Measurements from ENCODE around the gene SMYD3.

SMYD3 gene

GRCh38 chr1:246532519-246532918 lies 25.4 kb upstream of the SMYD3 start:
- H3K4me1 ChIP-seq (ENCODE audit: control insufficient read depth in 1 of 2, insufficient read depth in 2 of 2, low read length in 2 of 2): no peaks in the 10 kb centered on the region

DNA sequence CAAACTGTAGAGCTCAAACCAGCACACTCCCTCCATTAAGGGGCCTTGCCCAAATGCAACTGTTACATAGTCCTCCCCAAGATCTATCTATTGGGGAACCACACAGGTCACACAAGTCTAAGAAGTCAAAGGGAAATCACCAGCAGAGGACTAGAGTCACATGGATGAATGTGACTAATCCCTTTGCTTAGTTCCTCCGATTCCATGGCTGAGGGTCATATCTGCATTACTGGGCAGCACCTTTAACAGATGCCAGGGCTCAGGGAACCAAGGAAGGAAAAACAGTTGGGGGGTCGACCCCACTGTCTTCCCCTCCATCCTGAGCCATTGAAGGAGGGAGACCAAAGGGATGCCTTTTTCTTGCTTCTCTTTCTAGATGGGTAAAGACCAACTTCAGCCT lies 23.4 kb upstream of the SMYD3 start:
- no peaks in the 10 kb centered on the region for H3K4me1 ChIP-seq (ENCODE audit: control insufficient read depth in 1 of 2, insufficient read depth in 2 of 2, low read length in 2 of 2)
- H3K4me3 ChIP-seq (ENCODE audit: low read depth in 1 of 2, low read length in 2 of 2): no peak overlapping the region
- H3K27ac ChIP-seq (ENCODE audit: low read length): no peak overlapping the region
- no peaks in the 10 kb centered on the region for H3K36me3 ChIP-seq (ENCODE audit: control insufficient read depth in 1 of 2, insufficient read depth in 2 of 2, low read length in 2 of 2)
- no peaks in the 10 kb centered on the region for H3K27me3 ChIP-seq (ENCODE audit: low read depth, low read length)
- H3K9me3 ChIP-seq (ENCODE audit: control insufficient read depth in 1 of 2, low read length in 2 of 2): peaks cover 6 to 12% of the 10 kb centered on the region in 2 donors

More at GRCh38 chr1:246532519-246532918, 25.4 kb upstream of the SMYD3 start:
- Histone ChIP-seq H3K9me3 (ENCODE audit: control insufficient read depth in 1 of 2, low read length in 2 of 2) (peaks cover 6 to 12% of the 10 kb centered on the region in 2 donors), H3K27ac (ENCODE audit: low read length) (no peak overlapping the region), H3K36me3 (ENCODE audit: control insufficient read depth in 1 of 2, insufficient read depth in 2 of 2, low read length in 2 of 2) (no peaks in the 10 kb centered on the region), H3K27me3 (ENCODE audit: low read depth, low read length) (no peaks in the 10 kb centered on the region), H3K4me3 (ENCODE audit: low read depth in 1 of 2, low read length in 2 of 2) (no peak overlapping the region)

- no peak overlapping the region for H3K27ac ChIP-seq (ENCODE audit: low read length)
Measured at GRCh38 chr1:246528933-246529731, 22.1 kb upstream of the SMYD3 start.

DNA sequence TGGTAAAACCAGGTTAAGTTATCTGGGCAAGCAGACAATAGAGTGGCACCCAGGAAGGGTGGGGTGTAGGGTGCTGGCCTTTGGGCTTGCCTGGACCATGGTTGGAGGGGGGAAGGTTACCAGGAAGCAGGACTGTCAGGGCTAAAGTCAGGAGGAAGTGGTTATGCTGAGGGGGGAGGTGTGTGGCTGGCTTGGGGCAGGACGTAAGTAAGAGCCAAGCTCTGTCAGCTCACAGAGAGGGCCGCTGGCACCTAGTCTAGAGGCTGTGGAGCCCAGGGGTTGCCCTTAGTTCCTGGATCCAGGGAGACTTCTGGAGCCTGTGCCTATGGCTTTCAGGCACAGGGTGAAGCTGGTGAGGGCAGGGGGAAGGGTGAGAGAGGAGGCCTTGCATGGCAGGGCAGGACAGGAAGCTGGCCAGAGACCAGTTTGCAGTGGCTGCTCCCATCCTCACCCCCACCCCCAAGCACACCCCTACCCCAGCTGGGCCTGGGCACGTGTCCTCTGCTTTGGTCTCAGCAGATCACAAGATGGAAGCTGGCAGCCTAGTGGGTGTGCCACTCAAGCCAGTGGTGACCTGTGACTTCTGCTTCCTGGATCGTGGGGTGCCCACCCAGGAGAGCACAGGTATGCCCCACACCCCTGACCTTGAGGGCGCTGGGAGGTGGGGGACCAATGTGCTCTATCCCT lies 20.5 kb upstream of the SMYD3 start:
- no peaks in the 10 kb centered on the region for H3K36me3 ChIP-seq (ENCODE audit: control insufficient read depth in 1 of 2, insufficient read depth in 2 of 2, low read length in 2 of 2)
- H3K4me1 ChIP-seq (ENCODE audit: control insufficient read depth in 1 of 2, insufficient read depth in 2 of 2, low read length in 2 of 2): no peaks in the 10 kb centered on the region
- no peaks in the 10 kb centered on the region for H3K27me3 ChIP-seq (ENCODE audit: low read depth, low read length)
- H3K4me3 ChIP-seq (ENCODE audit: low read depth in 1 of 2, low read length in 2 of 2): no peak overlapping the region
- H3K9me3 ChIP-seq (ENCODE audit: control insufficient read depth in 1 of 2, low read length in 2 of 2): peaks cover 6 to 12% of the 10 kb centered on the region in 2 donors
- no peak overlapping the region for H3K27ac ChIP-seq (ENCODE audit: low read length)

More at GRCh38 chr1:246528933-246529731, 22.1 kb upstream of the SMYD3 start:
- H3K4me1 ChIP-seq (ENCODE audit: control insufficient read depth in 1 of 2, insufficient read depth in 2 of 2, low read length in 2 of 2): no peaks in the 10 kb centered on the region
- H3K36me3 ChIP-seq (ENCODE audit: control insufficient read depth in 1 of 2, insufficient read depth in 2 of 2, low read length in 2 of 2): no peaks in the 10 kb centered on the region
- H3K27me3 ChIP-seq (ENCODE audit: low read depth, low read length): no peaks in the 10 kb centered on the region
- no peak overlapping the region for H3K4me3 ChIP-seq (ENCODE audit: low read depth in 1 of 2, low read length in 2 of 2)
- peaks cover 6 to 12% of the 10 kb centered on the region in 2 donors for H3K9me3 ChIP-seq (ENCODE audit: control insufficient read depth in 1 of 2, low read length in 2 of 2)

DNA sequence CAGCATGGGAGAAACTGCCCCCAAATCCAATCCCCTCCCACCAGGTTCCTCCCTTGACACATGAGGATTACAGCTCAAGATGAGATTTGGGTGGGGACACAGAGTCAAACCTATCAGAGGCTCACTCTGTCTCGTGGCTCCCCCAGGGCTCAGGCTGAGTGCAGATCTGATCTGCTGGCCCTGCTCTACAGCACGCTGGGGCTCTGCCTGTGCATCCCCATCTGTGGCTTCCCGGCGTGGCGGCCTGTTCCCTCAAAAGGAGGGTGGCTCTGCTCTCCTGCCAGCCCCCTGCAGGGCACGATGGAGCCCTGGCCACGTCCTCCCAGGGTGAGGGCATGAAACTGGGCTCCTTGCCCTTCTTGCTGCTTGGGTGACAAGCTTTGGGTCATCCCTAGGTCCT lies 19.8 kb upstream of the SMYD3 start:
- Histone ChIP-seq H3K27ac (ENCODE audit: low read length) (no peak overlapping the region), H3K4me1 (ENCODE audit: control insufficient read depth in 1 of 2, insufficient read depth in 2 of 2, low read length in 2 of 2) (no peaks in the 10 kb centered on the region), H3K4me3 (ENCODE audit: low read depth in 1 of 2, low read length in 2 of 2) (no peak overlapping the region), H3K36me3 (ENCODE audit: control insufficient read depth in 1 of 2, insufficient read depth in 2 of 2, low read length in 2 of 2) (no peaks in the 10 kb centered on the region), H3K9me3 (ENCODE audit: control insufficient read depth in 1 of 2, low read length in 2 of 2) (peaks cover 6 to 12% of the 10 kb centered on the region in 2 donors), H3K27me3 (ENCODE audit: low read depth, low read length) (no peaks in the 10 kb centered on the region)

GRCh38 chr1:246526380-246526779 lies 19.3 kb upstream of the SMYD3 start:
- Histone ChIP-seq H3K4me1 (ENCODE audit: control insufficient read depth in 1 of 2, insufficient read depth in 2 of 2, low read length in 2 of 2) (no peaks in the 10 kb centered on the region), H3K36me3 (ENCODE audit: control insufficient read depth in 1 of 2, insufficient read depth in 2 of 2, low read length in 2 of 2) (no peaks in the 10 kb centered on the region), H3K9me3 (ENCODE audit: control insufficient read depth in 1 of 2, low read length in 2 of 2) (peaks cover 6 to 11% of the 10 kb centered on the region in 2 donors), H3K4me3 (ENCODE audit: low read depth in 1 of 2, low read length in 2 of 2) (no peak overlapping the region), H3K27ac (ENCODE audit: low read length) (no peak overlapping the region), H3K27me3 (ENCODE audit: low read depth, low read length) (no peaks in the 10 kb centered on the region)

DNA sequence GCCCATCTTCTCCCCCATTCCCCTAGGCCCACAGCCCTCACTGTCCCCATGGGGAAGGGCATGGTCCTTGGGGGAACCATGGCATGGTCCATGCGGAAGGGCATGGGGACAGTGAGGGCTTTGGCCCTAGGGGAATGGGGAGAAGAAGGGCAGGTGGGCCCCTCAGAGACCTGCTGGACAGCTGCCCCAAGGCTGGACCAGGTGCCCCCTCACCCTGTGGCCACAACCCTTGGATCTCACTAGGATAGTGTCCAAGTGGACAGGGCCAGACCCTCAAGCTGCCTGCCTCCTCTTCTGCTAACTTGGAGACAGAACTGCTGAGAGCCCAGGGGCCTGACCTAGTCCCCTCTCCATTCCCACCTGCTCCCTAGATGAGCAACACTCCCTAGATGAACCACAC lies 12.4 kb upstream of the SMYD3 start:
- no peak overlapping the region for H3K4me3 ChIP-seq (ENCODE audit: low read depth in 1 of 2, low read length in 2 of 2)
- no peaks in the 10 kb centered on the region for H3K27me3 ChIP-seq (ENCODE audit: low read depth, low read length)
- H3K36me3 ChIP-seq (ENCODE audit: control insufficient read depth in 1 of 2, insufficient read depth in 2 of 2, low read length in 2 of 2): no peaks in the 10 kb centered on the region
- peaks cover 16 to 25% of the 10 kb centered on the region in 2 donors for H3K9me3 ChIP-seq (ENCODE audit: control insufficient read depth in 1 of 2, low read length in 2 of 2)
- no peaks in the 10 kb centered on the region for H3K4me1 ChIP-seq (ENCODE audit: control insufficient read depth in 1 of 2, insufficient read depth in 2 of 2, low read length in 2 of 2)
- no peak overlapping the region for H3K27ac ChIP-seq (ENCODE audit: low read length)

- H3K9me3 ChIP-seq (ENCODE audit: control insufficient read depth in 1 of 2, low read length in 2 of 2): peaks cover 16 to 28% of the 10 kb centered on the region in 2 donors
Measured at GRCh38 chr1:246518456-246519205, 11.6 kb upstream of the SMYD3 start.

DNA sequence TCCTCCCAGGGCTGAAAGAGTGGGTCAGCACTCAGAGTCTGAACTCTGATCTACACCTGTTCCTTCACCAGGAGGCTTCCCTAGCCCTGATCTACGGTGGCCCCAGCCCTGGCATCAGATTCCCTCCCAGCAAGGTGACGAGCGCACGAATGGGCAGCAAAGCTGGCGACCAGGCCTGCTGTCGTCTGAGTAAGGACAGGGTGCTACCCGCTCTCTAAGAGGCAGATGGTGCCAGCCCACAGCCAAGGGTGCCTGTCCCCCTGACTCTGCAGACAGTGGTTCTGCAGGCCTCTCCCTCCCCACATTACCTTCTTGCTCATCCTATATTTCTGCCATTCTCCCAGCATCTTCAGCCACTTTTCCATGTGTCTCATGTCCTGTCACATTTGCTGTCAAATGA lies 10.3 kb upstream of the SMYD3 start:
- no peaks in the 10 kb centered on the region for H3K27me3 ChIP-seq (ENCODE audit: low read depth, low read length)

More at GRCh38 chr1:246518456-246519205, 11.6 kb upstream of the SMYD3 start:
- H3K36me3 ChIP-seq (ENCODE audit: control insufficient read depth in 1 of 2, insufficient read depth in 2 of 2, low read length in 2 of 2): no peaks in the 10 kb centered on the region
- H3K4me3 ChIP-seq (ENCODE audit: low read depth in 1 of 2, low read length in 2 of 2): no peak overlapping the region
- H3K4me1 ChIP-seq (ENCODE audit: control insufficient read depth in 1 of 2, insufficient read depth in 2 of 2, low read length in 2 of 2): no peaks in the 10 kb centered on the region
- no peaks in the 10 kb centered on the region for H3K27me3 ChIP-seq (ENCODE audit: low read depth, low read length)
- no peak overlapping the region for H3K27ac ChIP-seq (ENCODE audit: low read length)

DNA sequence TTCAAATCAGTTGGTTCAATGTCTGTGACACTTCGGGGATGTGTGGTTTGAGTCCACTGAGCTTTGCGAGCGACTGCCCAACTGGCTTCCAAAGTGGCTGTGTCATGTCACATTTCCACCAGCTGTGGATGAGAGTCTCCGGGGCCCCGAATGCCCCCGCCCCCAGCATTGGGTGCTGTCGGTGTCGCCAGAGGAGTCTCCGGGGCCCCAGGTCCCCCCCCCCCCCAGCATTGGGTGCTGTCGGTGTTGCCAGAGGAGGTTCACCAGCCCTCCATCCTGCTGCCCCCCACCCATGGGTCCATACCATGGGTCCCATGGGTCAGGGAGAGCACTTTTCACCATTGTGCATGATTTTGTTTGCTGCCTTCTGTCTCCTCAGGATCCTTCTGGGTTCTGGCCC lies 9.0 kb upstream of the SMYD3 start:
- H3K4me1 ChIP-seq (ENCODE audit: control insufficient read depth in 1 of 2, insufficient read depth in 2 of 2, low read length in 2 of 2): no peaks in the 10 kb centered on the region
- H3K4me3 ChIP-seq (ENCODE audit: low read depth in 1 of 2, low read length in 2 of 2): peak overlapping the region in 1 of 2 donors; percentile 26
- H3K27ac ChIP-seq (ENCODE audit: low read length): no peak overlapping the region
- H3K36me3 ChIP-seq (ENCODE audit: control insufficient read depth in 1 of 2, insufficient read depth in 2 of 2, low read length in 2 of 2): no peaks in the 10 kb centered on the region
- H3K9me3 ChIP-seq (ENCODE audit: control insufficient read depth in 1 of 2, low read length in 2 of 2): peaks cover 16 to 31% of the 10 kb centered on the region in 2 donors
- H3K27me3 ChIP-seq (ENCODE audit: low read depth, low read length): no peaks in the 10 kb centered on the region

More for the DNA sequence above, 10.3 kb upstream of the SMYD3 start:
- Histone ChIP-seq H3K36me3 (ENCODE audit: control insufficient read depth in 1 of 2, insufficient read depth in 2 of 2, low read length in 2 of 2) (no peaks in the 10 kb centered on the region), H3K9me3 (ENCODE audit: control insufficient read depth in 1 of 2, low read length in 2 of 2) (peaks cover 16 to 31% of the 10 kb centered on the region in 2 donors), H3K4me1 (ENCODE audit: control insufficient read depth in 1 of 2, insufficient read depth in 2 of 2, low read length in 2 of 2) (no peaks in the 10 kb centered on the region), H3K27ac (ENCODE audit: low read length) (no peak overlapping the region), H3K4me3 (ENCODE audit: low read depth in 1 of 2, low read length in 2 of 2) (no peak overlapping the region)

- no peak overlapping the region for H3K27ac ChIP-seq (ENCODE audit: low read length)
- H3K4me3 ChIP-seq (ENCODE audit: low read depth in 1 of 2, low read length in 2 of 2): no peak overlapping the region
- no peaks in the 10 kb centered on the region for H3K4me1 ChIP-seq (ENCODE audit: control insufficient read depth in 1 of 2, insufficient read depth in 2 of 2, low read length in 2 of 2)
- H3K36me3 ChIP-seq (ENCODE audit: control insufficient read depth in 1 of 2, insufficient read depth in 2 of 2, low read length in 2 of 2): no peaks in the 10 kb centered on the region
- peaks cover 16 to 31% of the 10 kb centered on the region in 2 donors for H3K9me3 ChIP-seq (ENCODE audit: control insufficient read depth in 1 of 2, low read length in 2 of 2)
- H3K27me3 ChIP-seq (ENCODE audit: low read depth, low read length): no peaks in the 10 kb centered on the region
Measured at GRCh38 chr1:246515390-246516005, 8.4 kb upstream of the SMYD3 start.

Measured in muscle layer of duodenum (tissue), 2 donors.